ELF-1 (cell line): ENCODE measurements around the gene ARFGAP1.
A peak's percentile ranks its signal among the peaks of the same experiment; 100 is the strongest.

Experiments used
- DNase-seq: peaks from one replicate; pipeline ENCODE4 v3.0.0-alpha.2; 2016; ENCODE audit warnings: low read depth, low spot score

Gene ARFGAP1

GRCh38 chr20:63306673-63307537 lies 34.3 kb downstream of the ARFGAP1 start:
- DNase-seq, result no peak

- no peak for DNase-seq
Measured at GRCh38 chr20:63307538-63308217, 35.1 kb downstream of the ARFGAP1 start.

- no peak for DNase-seq
Measured at GRCh38 chr20:63308218-63308911, 35.8 kb downstream of the ARFGAP1 start.

- peak; percentile 66 for DNase-seq
Measured at GRCh38 chr20:63309261-63310071, 36.9 kb downstream of the ARFGAP1 start.

GRCh38 chr20:63310265-63310991 lies 37.8 kb downstream of the ARFGAP1 start:
- DNase-seq, result no peak

GRCh38 chr20:63311186-63311832 lies 38.7 kb downstream of the ARFGAP1 start:
- no peak for DNase-seq

GRCh38 chr20:63311833-63312243 lies 39.2 kb downstream of the ARFGAP1 start:
- DNase-seq, result no peak

GRCh38 chr20:63312273-63312672 lies 39.7 kb downstream of the ARFGAP1 start:
- no peak for DNase-seq

GRCh38 chr20:63312690-63313348 lies 40.2 kb downstream of the ARFGAP1 start:
- no peak for DNase-seq

GRCh38 chr20:63313349-63314014 lies 40.9 kb downstream of the ARFGAP1 start:
- no peak for DNase-seq

- DNase-seq, result no peak
Measured at GRCh38 chr20:63314015-63314471, 41.4 kb downstream of the ARFGAP1 start.

- no peak for DNase-seq
Measured at GRCh38 chr20:63314566-63315239, 42.1 kb downstream of the ARFGAP1 start.

- DNase-seq, result no peak
Measured at GRCh38 chr20:63315240-63315689, 42.7 kb downstream of the ARFGAP1 start.

GRCh38 chr20:63315731-63316491 lies 43.3 kb downstream of the ARFGAP1 start:
- DNase-seq, result no peak

GRCh38 chr20:63316502-63316921 lies 43.9 kb downstream of the ARFGAP1 start:
- no peak for DNase-seq

- DNase-seq, result no peak
Measured at GRCh38 chr20:63317061-63317460, 44.4 kb downstream of the ARFGAP1 start.

GRCh38 chr20:63317601-63318291 lies 45.1 kb downstream of the ARFGAP1 start:
- DNase-seq, result no peak
